IMR-90 (cell line): Measurements from ENCODE around the gene SPG11. TPM values are rescaled to one million over a fixed set of nuclear protein-coding genes. Genes with fewer than 3 reads are reported as not detected.
"Not testable (repeated sequence)": the region's sequence is repeated elsewhere in the genome, so short reads cannot be mapped to it uniquely, and the experiment has no call there.

Experiments used
- ATAC-seq: fragments of 200-7000 bp; cut with Tn5 transposase; 2 replicates; pipeline ENCODE4 v1.9.1; 2020; ENCODE audit warnings: low read depth, mild to moderate bottlenecking, moderate library complexity
- BruUV-seq: library from RNA; stranded (reverse); fragments of 400-500 nt; replicated peaks from 2 replicates; lab custom pipeline; 2021; lab: Mats Ljungman, UMichigan
- CTCF ChIA-PET: fragments of 300-600 bp; formaldehyde crosslinking; extraction: SDS; loops from one replicate; lab custom pipeline; 2021; ENCODE audit warnings: antibody characterized with exemption; lab: Yijun Ruan, JAX
- POLR2A ChIA-PET: fragments of 300-600 bp; sonication (Branson Sonifier 250); formaldehyde crosslinking; loops from one replicate; lab custom pipeline; 2022; ENCODE audit warnings: antibody characterized with exemption; ENCODE audit not compliant: unreplicated experiment; lab: Charles Lee
- DNase-seq: peaks from one replicate; pipeline ENCODE4 v3.0.0; 2013
- H2AFZ ChIP-seq: replicated peaks from 2 replicates; pipeline ENCODE3; 2013; ENCODE audit warnings: low read length, mild to moderate bottlenecking; ENCODE audit not compliant: poor library complexity
- H2AK5ac ChIP-seq: 2 replicates; pipeline ENCODE4 v1.6.1; 2013; ENCODE audit warnings: low read depth, low read length, inconsistent platforms
- H2AK9ac ChIP-seq: replicated peaks from 2 replicates; pipeline ENCODE3; 2013; ENCODE audit warnings: mild to moderate bottlenecking, low read depth, low read length, moderate library complexity; ENCODE audit not compliant: poor library complexity
- H2BK120ac ChIP-seq: 2 replicates; pipeline ENCODE4 v1.6.1; 2013; ENCODE audit warnings: low read depth, low read length, inconsistent platforms
- H2BK15ac ChIP-seq: 3 replicates; pipeline ENCODE4 v1.6.1; 2013; ENCODE audit warnings: low read depth, low read length, inconsistent platforms
- H2BK20ac ChIP-seq: 2 replicates; pipeline ENCODE4 v1.6.1; 2013; ENCODE audit warnings: low read depth, mild to moderate bottlenecking, inconsistent platforms, low read length, moderate library complexity
- H2BK5ac ChIP-seq: 2 replicates; pipeline ENCODE4 v1.6.1; 2013; ENCODE audit warnings: mild to moderate bottlenecking, low read depth, low read length, inconsistent platforms; ENCODE audit not compliant: poor library complexity, severe bottlenecking
- H3K14ac ChIP-seq: replicated peaks from 2 replicates; pipeline ENCODE4 v1.6.1; 2013; ENCODE audit warnings: low read depth, low read length, inconsistent platforms
- H3K18ac ChIP-seq: 2 replicates; pipeline ENCODE4 v1.6.1; 2013; ENCODE audit warnings: low read depth, low read length, control low read depth
- H3K23ac ChIP-seq: 2 replicates; pipeline ENCODE4 v1.6.1; 2013; ENCODE audit warnings: low read depth, low read length, inconsistent platforms
- H3K27ac ChIP-seq: 2 replicates; pipeline ENCODE4 v1.5.1; 2013; ENCODE audit warnings: mild to moderate bottlenecking, control low read depth, low read length; ENCODE audit not compliant: insufficient read depth
- H3K27me3 ChIP-seq: 2 replicates; pipeline ENCODE4 v1.6.1; 2013; ENCODE audit warnings: low read length; ENCODE audit not compliant: control insufficient read depth, insufficient read depth
- H3K36me3 ChIP-seq: 2 replicates; pipeline ENCODE4 v1.6.1; 2013; ENCODE audit warnings: low read length, mixed read lengths; ENCODE audit not compliant: control insufficient read depth, insufficient read depth
- H3K4ac ChIP-seq: 2 replicates; pipeline ENCODE4 v1.6.1; 2013; ENCODE audit warnings: low read depth, low read length, inconsistent platforms
- H3K4me1 ChIP-seq: 2 replicates; pipeline ENCODE4 v1.6.1; 2013; ENCODE audit warnings: low read length, mixed read lengths; ENCODE audit not compliant: control insufficient read depth, insufficient read depth
- H3K4me2 ChIP-seq: 2 replicates; pipeline ENCODE4 v1.6.1; 2013; ENCODE audit warnings: low read depth, mild to moderate bottlenecking, control low read depth, low read length, moderate library complexity
- H3K4me3 ChIP-seq: 2 replicates; pipeline ENCODE4 v1.5.1; 2013; ENCODE audit warnings: low read depth, mild to moderate bottlenecking, control low read depth, low read length, moderate library complexity; ENCODE audit not compliant: insufficient read depth
- H3K56ac ChIP-seq: 2 replicates; pipeline ENCODE4 v1.6.1; 2013; ENCODE audit warnings: low read length, inconsistent platforms; ENCODE audit not compliant: insufficient read depth; ENCODE audit errors: extremely low read depth
- H3K79me1 ChIP-seq, 2 experiments: 2 replicates each; pipeline ENCODE4 v1.6.1; 2013; ENCODE audit warnings: low read length in 2 of 2, inconsistent platforms in 1 of 2, low read depth in 1 of 2
- H3K9ac ChIP-seq: 2 replicates; pipeline ENCODE4 v1.6.1; 2013; ENCODE audit warnings: low read depth, low read length, control low read depth
- H3K9me1 ChIP-seq: 2 replicates; pipeline ENCODE4 v1.6.1; 2013; ENCODE audit warnings: low read length, inconsistent platforms; ENCODE audit not compliant: insufficient read depth
- H3K9me3 ChIP-seq: 2 replicates; pipeline ENCODE4 v1.6.1; 2013; ENCODE audit warnings: low read length; ENCODE audit not compliant: control insufficient read depth, insufficient read depth
- H4K20me1 ChIP-seq: 2 replicates; pipeline ENCODE4 v1.6.1; 2013; ENCODE audit warnings: low read length, inconsistent platforms; ENCODE audit not compliant: insufficient read depth
- H4K5ac ChIP-seq: 2 replicates; pipeline ENCODE4 v1.6.1; 2013; ENCODE audit warnings: mild to moderate bottlenecking, low read depth, low read length, control low read depth
- H4K8ac ChIP-seq, 2 experiments: 2 replicates each; pipeline ENCODE4 v1.6.1; 2013; ENCODE audit warnings: low read depth in 2 of 2, low read length in 2 of 2, control low read depth in 1 of 2, inconsistent platforms in 1 of 2
- H4K91ac ChIP-seq: 2 replicates; pipeline ENCODE4 v1.6.1; 2013; ENCODE audit warnings: low read depth, low read length, inconsistent platforms; ENCODE audit not compliant: insufficient read depth
- RFX5 ChIP-seq: IDR thresholded peaks from 2 replicates; pipeline ENCODE4 v1.8.0; 2012; ENCODE audit warnings: low read depth, mild to moderate bottlenecking, low read length, moderate library complexity
- WGBS, 2 experiments: methylation state at CpG; one replicate each; pipeline versions ENCODE4 v1.1.5 to v1.1.7; 2013; ENCODE audit warnings: missing lambda C conversion rate in 2 of 2; ENCODE audit not compliant: insufficient read length in 1 of 2; ENCODE audit errors: extremely low coverage in 2 of 2; 5-methylcytosine and 5-hydroxymethylcytosine counted together
- dilution Hi-C: fragments of 300-500 bp; cut with HindIII; formaldehyde crosslinking; loops from one replicate; pipeline ENCODE4 v1.14.3; 2018; ENCODE audit warnings: low sequenced_read_pairs; ENCODE audit not compliant: unreplicated experiment
- in situ Hi-C: fragments of 300-500 bp; cut with MboI; formaldehyde crosslinking; loops from 3 replicates; pipeline ENCODE4 v1.14.3; 2019; ENCODE audit warnings: low sequenced_read_pairs, inconsistent platforms, mixed read lengths
- intact Hi-C: fragments of 100-400 bp; cut with micrococcal nuclease; formaldehyde crosslinking; loops from 2 replicates; pipeline ENCODE4 v1.10.0; 2022
- polyA plus RNA-seq, 3 experiments: library from polyadenylated mRNA; depleted of rRNA; stranded (reverse); fragments of >200 nt; gene quantifications; 2 replicates each; pipeline ENCODE4 v1.2.3, GENCODE V29; 2012; ENCODE audit warnings: low replicate concordance in 1 of 3
- total RNA-seq: library from RNA; depleted of rRNA; stranded (reverse); fragments of >200 nt; gene quantifications from 2 replicates; pipeline ENCODE4 v1.2.3, GENCODE V29; 2012
- TF ChIP-seq, protein P1 (sequence below): fragments of 150-350 bp; IDR thresholded peaks from 2 replicates; pipeline ENCODE4 v1.6.1; 2016; ENCODE audit warnings: low read depth, mild to moderate bottlenecking, low read length, moderate library complexity, borderline replicate concordance

Gene SPG11
- total and polyA plus RNA-seq, 2 of the 4 experiments (the other 2 are of a cell fraction) = 30.8 to 32.6 TPM

DNA sequence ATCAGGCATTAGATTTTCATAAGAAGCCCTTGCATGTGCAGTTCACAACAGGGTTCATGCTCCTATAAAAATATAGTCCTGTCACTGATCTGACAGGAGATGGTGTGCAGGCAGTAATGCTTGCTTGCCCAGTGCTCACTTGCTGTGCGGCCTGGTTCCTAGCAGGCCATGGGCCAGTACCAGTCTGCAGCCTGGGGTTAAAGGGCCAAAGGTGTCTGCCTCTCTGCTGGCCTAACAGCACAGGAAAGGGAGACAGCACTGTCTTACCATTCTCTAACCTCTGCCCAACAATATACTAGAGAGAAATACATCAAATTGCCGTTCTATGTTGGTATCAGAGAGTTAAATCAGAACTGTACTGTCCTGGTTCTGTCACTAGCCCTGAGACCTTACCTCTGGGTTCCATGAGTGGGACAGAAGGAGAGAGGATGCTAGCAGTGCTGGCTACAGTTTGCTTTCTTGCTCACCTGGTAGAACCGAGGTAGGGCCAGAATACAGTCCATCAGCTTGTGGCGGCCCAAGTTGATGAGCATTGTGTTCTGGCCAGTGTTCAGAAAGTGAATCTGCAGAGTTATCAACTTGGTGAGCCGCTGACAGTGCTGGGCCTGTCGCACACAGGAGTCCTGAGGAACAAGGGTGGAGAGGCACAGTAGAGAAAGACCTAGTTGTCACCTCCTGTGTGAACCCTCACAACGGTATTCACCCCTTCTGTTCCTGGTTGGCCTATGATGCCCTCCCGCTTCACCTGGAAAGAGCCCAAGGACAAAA is 97.9 kb downstream of the SPG11 start:
- H3K27ac ChIP-seq = no peak overlapping the region
- H3K4me1 ChIP-seq = peaks cover 3% of the 10 kb centered on the region
- TF ChIP-seq, protein P1, sequence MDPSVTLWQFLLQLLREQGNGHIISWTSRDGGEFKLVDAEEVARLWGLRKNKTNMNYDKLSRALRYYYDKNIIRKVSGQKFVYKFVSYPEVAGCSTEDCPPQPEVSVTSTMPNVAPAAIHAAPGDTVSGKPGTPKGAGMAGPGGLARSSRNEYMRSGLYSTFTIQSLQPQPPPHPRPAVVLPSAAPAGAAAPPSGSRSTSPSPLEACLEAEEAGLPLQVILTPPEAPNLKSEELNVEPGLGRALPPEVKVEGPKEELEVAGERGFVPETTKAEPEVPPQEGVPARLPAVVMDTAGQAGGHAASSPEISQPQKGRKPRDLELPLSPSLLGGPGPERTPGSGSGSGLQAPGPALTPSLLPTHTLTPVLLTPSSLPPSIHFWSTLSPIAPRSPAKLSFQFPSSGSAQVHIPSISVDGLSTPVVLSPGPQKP = no peak
- no peak for TF ChIP-seq RFX5
- no peak overlapping the region for H3K4ac ChIP-seq
- no peak overlapping the region for H3K4me3 ChIP-seq
- ATAC-seq = no peak
- H2BK5ac ChIP-seq = no peak overlapping the region
- H3K23ac ChIP-seq = no peak overlapping the region
- no peak overlapping the region for H3K56ac ChIP-seq
- dilution Hi-C loops = no loop called here
- H2AFZ ChIP-seq = no peak overlapping the region
- H3K27me3 ChIP-seq = no peaks in the 10 kb centered on the region
- H2AK5ac ChIP-seq = no peak overlapping the region
- no peak overlapping the region for H2BK120ac ChIP-seq
- H3K9ac ChIP-seq = no peak overlapping the region
- POLR2A ChIA-PET = no interaction called here
- peaks cover 62% of the 10 kb centered on the region for H3K36me3 ChIP-seq
- H3K9me3 ChIP-seq = peaks cover 7% of the 10 kb centered on the region
- no peak overlapping the region for H4K8ac ChIP-seq
- no peak overlapping the region for H4K5ac ChIP-seq
- intact Hi-C loops = no loop called here
- BruUV-seq = no TSS peak
- H2BK20ac ChIP-seq = no peak overlapping the region
- CTCF ChIA-PET = no interaction called here
- H3K18ac ChIP-seq = no peak overlapping the region
- in situ Hi-C loops = no loop called here
- peaks cover 10% of the 10 kb centered on the region for H4K20me1 ChIP-seq
- 100% methylated on average over 2 of the region's 8 CpGs; no CpG with 5 or more reads in 1 of the 2 experiments for WGBS, 2 experiments
- H3K14ac ChIP-seq = no peak overlapping the region
- peaks cover 11% of the 10 kb centered on the region; the same call in 1 of the 2 replicates for H3K9me1 ChIP-seq
- no peak overlapping the region for H3K4me2 ChIP-seq
- H2BK15ac ChIP-seq = no peak overlapping the region
- no peak overlapping the region for H2AK9ac ChIP-seq
- no peak overlapping the region for H4K91ac ChIP-seq
- DNase-seq = no peak
- peaks cover 0 to 12% of the 10 kb centered on the region in 2 experiments; a peak in 1 of 4 replicates for H3K79me1 ChIP-seq

- H3K9me1 ChIP-seq, H3K27ac ChIP-seq, H3K4me1 ChIP-seq, H4K8ac ChIP-seq, H2BK15ac ChIP-seq, POLR2A ChIA-PET, H2BK120ac ChIP-seq, in situ Hi-C loops, H3K4me3 ChIP-seq, H2BK5ac ChIP-seq, DNase-seq, ATAC-seq, H4K91ac ChIP-seq, H3K4ac ChIP-seq, H3K18ac ChIP-seq, H2AK5ac ChIP-seq, H2AK9ac ChIP-seq, BruUV-seq, H3K9me3 ChIP-seq, H2BK20ac ChIP-seq, H4K5ac ChIP-seq, dilution Hi-C loops, intact Hi-C loops, H3K4me2 ChIP-seq, H4K20me1 ChIP-seq, H3K9ac ChIP-seq, H3K27me3 ChIP-seq, H2AFZ ChIP-seq, H3K56ac ChIP-seq, H3K14ac ChIP-seq, H3K23ac ChIP-seq: not testable (repeated sequence)
- peaks cover 64% of the 10 kb centered on the region for H3K36me3 ChIP-seq
- H3K79me1 ChIP-seq = peaks cover 7 to 29% of the 10 kb centered on the region in 2 experiments; a peak in 3 of 4 replicates
- CTCF ChIA-PET = interaction anchor here (1.1 kb wide), 1 partner anchor 15 kb away, joined by 5 read pairs; no protein-coding TSS in a partner anchor
These were observed 102.5 kb downstream of the SPG11 start for GRCh38 chr15:44560926-44561325.
